Stimulated activated CD4-positive, alpha-beta T cell treated with anti-CD3 and anti-CD28 coated beads, TNF-alpha, amount 100 ng/mL, for 24 hours (primary cell): ENCODE measurements around the gene PSMB5.

Experiments used
- DNase-seq, 3 experiments: peaks; one replicate each; pipeline ENCODE4 v3.0.0-alpha.2; 2020; ENCODE audit warnings: low read depth in 3 of 3

Gene PSMB5

GRCh38 chr14:23034498-23035302 lies at the start of gene PSMB5:
Gene PSMB5 (minus strand): TSS chr14:23034900. CDS start chr14:23034881, 19 bp downstream.
- DNase-seq: peak; percentile 71 to 86 (median 84)

- DNase-seq: no peak
These were observed 45.8 kb upstream of the PSMB5 start for GRCh38 chr14:23080474-23080873.

- no peak for DNase-seq
These were observed 45.0 kb upstream of the PSMB5 start for GRCh38 chr14:23079716-23080115.

- no peak for DNase-seq
These were observed 44.0 kb upstream of the PSMB5 start for GRCh38 chr14:23078692-23079116.

- DNase-seq: no peak
These were observed 43.3 kb upstream of the PSMB5 start for GRCh38 chr14:23077962-23078361.

- DNase-seq: no peak
These were observed 42.2 kb upstream of the PSMB5 start for GRCh38 chr14:23076785-23077408.

GRCh38 chr14:23074906-23075305 lies 40.2 kb upstream of the PSMB5 start:
- no peak for DNase-seq

GRCh38 chr14:23071921-23072539 lies 37.3 kb upstream of the PSMB5 start:
- DNase-seq: no peak

- DNase-seq: peak; percentile 58 to 77 (median 67)
These were observed 36.7 kb upstream of the PSMB5 start for GRCh38 chr14:23071244-23071920.

- DNase-seq: no peak
These were observed 35.8 kb upstream of the PSMB5 start for GRCh38 chr14:23070262-23071129.

GRCh38 chr14:23069413-23069806 lies 34.7 kb upstream of the PSMB5 start:
- no peak for DNase-seq

GRCh38 chr14:23068789-23069412 lies 34.2 kb upstream of the PSMB5 start:
- peak; percentile 53 to 67 (median 65) for DNase-seq

GRCh38 chr14:23067847-23068788 lies 33.4 kb upstream of the PSMB5 start:
- DNase-seq: no peak

GRCh38 chr14:23066855-23067744 lies 32.4 kb upstream of the PSMB5 start:
- DNase-seq: no peak

GRCh38 chr14:23066368-23066767 lies 31.7 kb upstream of the PSMB5 start:
- no peak for DNase-seq

- no peak for DNase-seq
These were observed 28.9 kb upstream of the PSMB5 start for GRCh38 chr14:23063601-23064000.

- no peak for DNase-seq
These were observed 27.3 kb upstream of the PSMB5 start for GRCh38 chr14:23062002-23062401.

GRCh38 chr14:23060536-23061260 lies 26.0 kb upstream of the PSMB5 start:
- no peak for DNase-seq
